ENCODE measurements around the gene KLF1.
A peak's percentile ranks its signal among the peaks of the same experiment; 100 is the strongest.

KLF1 gene

DNA sequence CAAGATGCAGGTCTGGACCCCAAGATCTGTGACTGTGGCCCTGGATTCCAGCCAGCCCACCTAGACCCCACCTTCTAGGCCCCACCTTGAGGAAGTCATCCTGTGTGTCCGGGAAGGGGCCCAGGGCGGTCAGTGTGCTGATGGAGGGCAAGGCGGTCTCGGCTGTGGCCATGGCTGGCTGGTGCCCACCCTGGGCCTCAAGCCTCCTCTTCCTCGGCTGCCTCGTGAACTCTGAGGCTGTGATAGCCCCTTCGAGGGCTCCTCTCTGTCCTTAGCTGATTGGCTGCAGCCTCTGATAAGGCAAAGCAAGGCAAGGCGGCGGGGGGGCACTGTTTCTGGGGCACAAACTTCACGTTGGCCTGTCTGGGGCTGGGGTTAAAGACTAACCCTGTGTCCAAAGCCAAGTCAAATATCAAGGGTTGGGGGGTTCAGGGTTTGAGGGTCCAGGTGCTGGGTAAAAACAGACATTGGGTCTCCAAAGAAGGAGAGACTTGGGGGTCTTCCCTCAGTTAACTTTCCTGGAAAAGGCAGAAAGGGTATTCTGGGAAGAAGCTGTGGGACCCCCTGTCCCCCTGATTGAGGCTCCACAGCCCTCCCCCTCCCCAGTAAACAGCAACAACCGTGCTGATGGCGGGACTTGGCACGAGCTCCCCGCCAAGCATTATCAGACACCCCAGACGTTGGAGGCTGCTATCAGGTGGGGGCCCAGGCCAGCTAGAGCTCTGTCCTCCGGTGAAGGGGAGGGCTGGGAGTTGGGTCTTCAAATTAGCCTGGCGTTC lies at the start of gene KLF1:
TSS of gene KLF1 (minus strand) at position 233 of the 779 bp plus-strand sequence. CDS start at position 172, 61 bp downstream.
- H3K27ac ChIP-seq: no peak within 1 kb of the TSS
- TF ChIP-seq, protein P1, sequence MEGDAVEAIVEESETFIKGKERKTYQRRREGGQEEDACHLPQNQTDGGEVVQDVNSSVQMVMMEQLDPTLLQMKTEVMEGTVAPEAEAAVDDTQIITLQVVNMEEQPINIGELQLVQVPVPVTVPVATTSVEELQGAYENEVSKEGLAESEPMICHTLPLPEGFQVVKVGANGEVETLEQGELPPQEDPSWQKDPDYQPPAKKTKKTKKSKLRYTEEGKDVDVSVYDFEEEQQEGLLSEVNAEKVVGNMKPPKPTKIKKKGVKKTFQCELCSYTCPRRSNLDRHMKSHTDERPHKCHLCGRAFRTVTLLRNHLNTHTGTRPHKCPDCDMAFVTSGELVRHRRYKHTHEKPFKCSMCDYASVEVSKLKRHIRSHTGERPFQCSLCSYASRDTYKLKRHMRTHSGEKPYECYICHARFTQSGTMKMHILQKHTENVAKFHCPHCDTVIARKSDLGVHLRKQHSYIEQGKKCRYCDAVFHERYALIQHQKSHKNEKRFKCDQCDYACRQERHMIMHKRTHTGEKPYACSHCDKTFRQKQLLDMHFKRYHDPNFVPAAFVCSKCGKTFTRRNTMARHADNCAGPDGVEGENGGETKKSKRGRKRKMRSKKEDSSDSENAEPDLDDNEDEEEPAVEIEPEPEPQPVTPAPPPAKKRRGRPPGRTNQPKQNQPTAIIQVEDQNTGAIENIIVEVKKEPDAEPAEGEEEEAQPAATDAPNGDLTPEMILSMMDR (IDR thresholded peaks at IDR 0.05): no peak
- no peak for TF ChIP-seq ZFX (IDR thresholded peaks at IDR 0.05; ENCODE audit: borderline replicate concordance)

DNA sequence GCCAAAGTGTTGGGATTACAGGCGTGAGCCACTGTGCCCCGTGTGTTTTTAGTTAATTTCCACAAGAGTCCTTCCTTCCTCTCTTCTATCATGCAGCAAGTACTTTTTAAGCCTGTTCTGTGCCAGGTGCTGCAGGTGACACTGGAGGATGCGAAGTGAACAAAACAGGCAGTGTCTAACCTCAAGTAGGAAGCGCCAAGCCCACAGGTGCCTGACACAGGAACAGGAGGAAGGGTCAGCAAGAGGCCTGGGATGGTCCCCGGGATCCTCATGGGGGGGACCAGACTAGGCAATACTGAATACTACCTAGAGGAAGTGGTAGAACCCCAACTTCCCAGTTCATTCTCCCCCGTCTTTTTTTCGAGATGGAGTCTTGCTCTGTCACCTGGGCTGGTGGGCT lies 49.6 kb upstream of the KLF1 start:
- H3K27ac ChIP-seq: no peak overlapping the region
- TF ChIP-seq, protein P1 (IDR thresholded peaks at IDR 0.05): no peak
- no peak for TF ChIP-seq ZFX (IDR thresholded peaks at IDR 0.05; ENCODE audit: borderline replicate concordance)

DNA sequence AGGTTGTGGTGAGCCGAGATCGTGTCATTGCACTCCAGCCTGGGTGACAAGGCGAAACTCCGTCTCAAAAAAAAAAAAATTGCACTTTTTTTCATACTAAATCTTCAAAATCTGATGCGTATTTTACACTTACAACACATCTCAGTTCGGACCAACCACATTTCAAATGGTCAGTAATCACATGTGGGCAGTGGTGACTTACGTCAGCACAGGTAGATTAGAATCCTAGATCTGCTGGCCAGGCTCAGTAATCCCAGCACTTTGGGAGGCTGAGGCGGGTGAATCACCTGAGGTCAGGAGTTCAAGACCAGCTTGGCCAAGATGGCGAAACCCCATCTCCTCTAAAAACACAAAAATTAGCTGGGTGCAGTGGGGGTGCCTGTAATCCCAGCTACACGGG lies 48.1 kb upstream of the KLF1 start:
- TF ChIP-seq, protein P1 (IDR thresholded peaks at IDR 0.05): no peak
- no peak for TF ChIP-seq ZFX (IDR thresholded peaks at IDR 0.05; ENCODE audit: borderline replicate concordance)
- H3K27ac ChIP-seq: no peak overlapping the region

DNA sequence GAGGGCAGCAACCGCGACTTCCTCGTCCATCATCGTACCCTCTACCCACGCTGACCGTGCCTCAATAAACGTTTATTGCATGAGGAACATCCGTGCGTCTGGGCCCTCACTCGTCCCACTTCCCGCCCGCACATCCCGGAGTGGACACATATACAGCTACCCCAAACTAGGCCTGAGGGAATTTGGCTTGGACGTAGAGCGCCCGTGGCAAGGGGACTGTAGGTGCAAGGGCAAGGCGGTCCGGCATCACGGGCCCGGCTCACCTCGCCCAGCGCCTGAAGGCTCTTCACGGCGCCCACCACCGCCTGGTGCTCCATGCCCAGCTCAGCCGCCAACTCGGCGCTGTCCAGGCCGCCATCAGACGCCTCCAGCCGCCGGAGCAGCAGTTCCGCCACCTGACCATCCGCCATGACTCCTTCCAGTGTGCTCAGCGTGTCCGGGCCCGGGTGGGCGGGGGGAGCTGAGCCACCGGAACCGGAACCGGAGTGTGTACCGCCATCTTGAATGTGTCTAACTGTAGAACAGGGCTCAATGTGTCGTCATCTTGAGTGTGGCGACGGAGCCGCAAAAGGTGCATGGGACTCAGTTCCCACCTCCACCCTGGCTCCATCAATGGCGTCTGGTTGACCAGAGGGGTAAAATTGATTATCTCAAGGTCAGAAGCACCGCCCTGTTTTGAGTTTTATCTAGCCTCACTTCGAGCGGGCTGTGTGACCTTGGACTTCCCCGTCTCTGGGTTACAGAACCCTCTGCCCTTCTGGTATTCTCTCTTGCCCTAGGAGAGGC lies 46.5 kb upstream of the KLF1 start, which contains the start of gene FARSA:
TSS of gene FARSA (minus strand) at position 425 of the 786 bp plus-strand sequence. CDS start at position 410, 15 bp downstream.
- TF ChIP-seq ZFX (IDR thresholded peaks at IDR 0.05; ENCODE audit: borderline replicate concordance): no peak
- TF ChIP-seq, protein P1 (IDR thresholded peaks at IDR 0.05): no peak
- peak within 1 kb of the TSS; percentile 78 for H3K27ac ChIP-seq

DNA sequence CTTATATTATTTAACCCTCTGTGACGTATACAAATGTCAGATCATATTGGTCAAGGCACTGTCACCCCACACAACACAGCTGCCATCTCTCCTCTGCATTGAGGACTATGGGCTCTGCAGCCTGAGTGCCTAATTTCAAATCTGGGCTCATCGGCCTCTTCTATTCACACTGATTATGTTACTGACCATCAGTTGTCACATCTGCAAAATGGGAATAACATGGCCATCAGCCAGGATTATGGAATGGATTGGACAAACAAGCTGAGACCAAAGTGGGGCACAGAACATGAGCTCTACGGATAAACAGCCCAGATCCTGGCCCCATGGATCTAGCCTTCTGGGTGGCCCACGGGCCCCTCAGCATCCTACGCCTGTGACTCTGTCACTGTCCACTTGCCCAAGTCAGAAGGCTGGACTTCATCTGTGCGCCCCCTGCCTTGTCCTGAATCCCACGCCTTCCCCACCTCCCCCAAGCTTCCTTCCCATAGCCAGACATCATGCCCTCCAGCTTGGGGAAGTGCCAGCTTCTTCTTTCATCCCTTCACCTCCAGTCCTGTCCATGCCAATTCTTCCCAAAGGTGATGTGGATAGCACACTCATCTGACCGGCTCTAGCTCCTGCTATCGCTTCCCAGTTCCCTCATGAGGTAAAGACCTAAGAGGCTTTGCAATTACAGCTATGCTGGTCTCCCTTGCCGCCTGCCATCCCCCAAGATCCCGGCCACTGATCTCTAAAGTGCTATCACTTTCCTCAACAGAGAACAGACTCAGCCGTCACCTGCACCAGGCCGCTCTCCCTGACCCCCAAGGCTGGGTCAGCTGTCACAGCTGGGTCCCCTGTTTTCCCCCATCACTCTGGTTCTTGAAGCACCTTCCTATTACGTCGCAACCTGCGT lies 45.6 kb upstream of the KLF1 start:
- no peak for TF ChIP-seq ZFX (IDR thresholded peaks at IDR 0.05; ENCODE audit: borderline replicate concordance)
- TF ChIP-seq, protein P1 (IDR thresholded peaks at IDR 0.05): no peak
- H3K27ac ChIP-seq: peak overlapping the region; percentile 78

DNA sequence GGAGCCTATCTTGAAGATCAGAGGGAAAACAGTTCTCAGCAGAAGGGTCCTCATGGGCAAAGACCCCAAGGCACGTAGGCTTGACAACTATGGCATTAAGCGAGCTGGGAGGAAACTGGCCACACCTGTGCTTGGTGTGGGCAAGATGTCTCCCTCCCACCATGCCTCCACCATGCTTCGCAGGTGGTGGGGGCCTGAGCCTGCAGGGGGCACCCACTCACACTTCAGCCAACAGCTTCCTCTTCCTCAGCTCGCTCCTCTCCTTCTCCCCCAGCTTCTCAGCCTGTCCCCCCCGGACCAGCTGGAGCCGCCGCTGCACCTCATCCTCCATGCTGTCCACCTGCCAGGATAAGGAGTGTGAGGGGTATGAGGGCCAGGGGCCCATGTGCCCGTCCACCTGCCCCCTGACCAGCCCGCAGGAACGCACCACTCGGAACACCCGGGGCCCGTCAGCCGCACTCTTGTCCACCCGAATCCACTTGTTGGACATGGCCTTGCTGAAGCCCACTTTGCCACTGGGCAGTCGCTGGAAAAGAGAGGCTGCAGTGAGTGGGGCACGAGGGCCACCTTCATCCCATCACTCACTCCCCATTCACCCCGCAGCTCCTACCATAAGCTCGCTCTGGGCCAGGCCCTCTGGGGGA lies 43.1 kb upstream of the KLF1 start:
- TF ChIP-seq, protein P1 (IDR thresholded peaks at IDR 0.05): no peak
- no peak for TF ChIP-seq ZFX (IDR thresholded peaks at IDR 0.05; ENCODE audit: borderline replicate concordance)
- no peak overlapping the region for H3K27ac ChIP-seq
